Peyer's patch (tissue), 4 donors: ENCODE results near the gene ZNF133.

ENCODE experiments used
- CTCF ChIP-seq, 6 experiments: fragments of 450-650 bp in 4 of 6; fragments of 200-600 bp in 2 of 6; sonication (generic) in 1 of 6; IDR thresholded peaks; one replicate each; pipeline ENCODE4 v1.5.1; 2017 to 2019; ENCODE audit warnings: antibody characterized with exemption in 6 of 6, mild to moderate bottlenecking in 3 of 6, moderate library complexity in 1 of 6
- POLR2A ChIP-seq, 2 donors: fragments of 450-650 bp; IDR thresholded peaks; one replicate each; pipeline ENCODE4 v1.5.1; 2017; ENCODE audit warnings: antibody characterized with exemption in 2 of 2, mild to moderate bottlenecking in 2 of 2, moderate library complexity in 2 of 2

- TF ChIP-seq POLR2A (IDR thresholded peaks at IDR 0.05), result no peak
- no peak for TF ChIP-seq CTCF (IDR thresholded peaks at IDR 0.05)
These were observed 47.3 kb upstream of the ZNF133 start for GRCh38 chr20:18240997-18241396.
